Activated CD8-positive, alpha-beta memory T cell treated with anti-CD3 and anti-CD28 coated beads, Interleukin-2, amount 50 U/mL, for 1 hour (primary cell): ENCODE data around the gene DNAI1.
A peak's percentile ranks its signal among the peaks of the same experiment; 100 is the strongest.

Experiments used
- DNase-seq: peaks from one replicate; pipeline ENCODE4 v3.0.0-alpha.2; 2020; ENCODE audit errors: extremely low read depth

DNAI1 gene

DNA sequence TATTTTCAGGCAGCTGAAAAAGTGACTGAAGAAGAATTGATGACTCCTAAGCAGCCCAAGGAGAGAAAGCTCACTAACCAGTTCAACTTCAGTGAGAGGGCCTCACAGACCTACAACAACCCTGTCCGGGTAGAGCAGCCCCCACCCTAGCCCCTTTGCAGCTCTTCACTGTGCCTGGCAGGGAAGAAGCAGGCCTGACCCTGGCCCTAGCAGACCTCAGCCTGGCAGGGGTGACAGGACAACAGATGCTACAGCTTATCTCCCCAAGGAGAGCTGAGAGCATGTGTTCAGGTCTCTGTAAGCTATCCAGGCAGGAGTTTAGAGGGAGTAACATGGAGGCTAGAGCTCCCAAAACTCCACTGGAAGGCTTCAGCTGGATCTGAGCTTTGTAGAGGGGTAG, 31.8 kb downstream of the DNAI1 start:
- DNase-seq, result no peak

- no peak for DNase-seq
These were observed 32.2 kb downstream of the DNAI1 start for GRCh38 chr9:34490760-34491159.

GRCh38 chr9:34491596-34491995, 33.0 kb downstream of the DNAI1 start:
- DNase-seq, result no peak

- no peak for DNase-seq
These were observed 33.4 kb downstream of the DNAI1 start for GRCh38 chr9:34492051-34492450.

DNA sequence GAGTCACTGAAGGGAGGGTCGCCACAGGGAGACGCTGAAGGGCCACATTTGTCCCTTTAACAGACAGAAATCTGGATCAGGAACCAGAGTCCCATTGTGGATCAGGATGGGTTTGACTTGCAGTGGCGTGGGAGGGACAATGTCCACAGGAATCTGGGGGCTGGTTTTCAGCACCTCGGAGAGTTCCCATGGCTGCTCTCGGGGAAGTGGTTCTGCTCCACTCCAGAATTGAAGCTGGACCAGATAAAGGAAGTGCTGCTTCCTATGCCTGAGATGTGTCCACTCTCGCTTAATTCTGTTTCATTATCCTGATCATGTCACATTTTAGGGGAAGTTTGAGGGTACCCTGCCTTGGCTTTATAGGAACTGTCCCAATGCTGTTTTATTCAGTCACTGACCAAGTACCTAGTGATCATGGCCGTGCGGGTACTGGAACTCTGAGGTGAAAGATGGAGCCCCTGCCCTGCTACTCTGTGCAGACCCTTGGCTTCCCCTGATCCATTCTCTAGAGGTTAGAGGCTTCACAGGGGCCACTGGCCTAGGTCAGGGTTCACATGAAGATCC, 35.4 kb downstream of the DNAI1 start:
- DNase-seq, result no peak

GRCh38 chr9:34496149-34496712, 37.6 kb downstream of the DNAI1 start:
- no peak for DNase-seq

DNA sequence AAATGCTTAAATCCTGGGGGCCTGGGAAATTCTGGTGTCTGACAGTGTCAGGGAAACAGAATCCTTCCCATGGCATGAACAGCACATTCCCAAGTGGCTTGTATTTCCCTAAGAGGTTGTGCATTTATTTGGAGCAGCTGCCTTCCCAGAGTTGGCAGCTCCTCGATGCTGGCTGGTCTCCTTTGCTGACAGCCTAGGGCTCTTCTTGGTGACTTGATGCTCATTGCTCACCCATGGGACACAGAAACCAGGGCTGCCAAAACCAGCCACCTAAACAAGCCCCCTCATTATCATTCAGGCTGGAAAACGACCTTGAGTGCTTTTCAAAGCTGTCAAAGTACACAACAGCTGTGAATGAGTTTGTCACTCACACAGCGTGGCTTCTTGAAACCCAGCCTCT, 39.9 kb downstream of the DNAI1 start:
- no peak for DNase-seq

DNA sequence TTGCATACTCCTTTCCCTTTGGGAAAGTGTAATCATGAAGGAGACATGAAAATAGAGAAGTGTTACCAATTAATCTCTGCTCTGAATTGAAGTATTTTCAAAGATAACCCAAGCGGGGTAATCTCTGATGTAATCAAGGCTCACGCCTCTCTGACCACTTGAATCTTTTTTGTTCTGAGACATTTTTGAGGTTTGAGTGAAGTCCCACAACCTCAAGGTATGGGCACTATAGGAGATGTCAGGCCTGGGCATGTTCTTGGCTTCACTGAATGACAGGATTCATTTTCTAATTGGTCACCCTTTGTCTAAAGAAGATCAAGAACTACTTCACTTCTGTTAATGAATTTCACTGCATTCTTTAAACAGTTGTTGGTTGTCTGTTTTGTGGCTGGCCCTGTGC, 40.5 kb downstream of the DNAI1 start:
- no peak for DNase-seq

DNA sequence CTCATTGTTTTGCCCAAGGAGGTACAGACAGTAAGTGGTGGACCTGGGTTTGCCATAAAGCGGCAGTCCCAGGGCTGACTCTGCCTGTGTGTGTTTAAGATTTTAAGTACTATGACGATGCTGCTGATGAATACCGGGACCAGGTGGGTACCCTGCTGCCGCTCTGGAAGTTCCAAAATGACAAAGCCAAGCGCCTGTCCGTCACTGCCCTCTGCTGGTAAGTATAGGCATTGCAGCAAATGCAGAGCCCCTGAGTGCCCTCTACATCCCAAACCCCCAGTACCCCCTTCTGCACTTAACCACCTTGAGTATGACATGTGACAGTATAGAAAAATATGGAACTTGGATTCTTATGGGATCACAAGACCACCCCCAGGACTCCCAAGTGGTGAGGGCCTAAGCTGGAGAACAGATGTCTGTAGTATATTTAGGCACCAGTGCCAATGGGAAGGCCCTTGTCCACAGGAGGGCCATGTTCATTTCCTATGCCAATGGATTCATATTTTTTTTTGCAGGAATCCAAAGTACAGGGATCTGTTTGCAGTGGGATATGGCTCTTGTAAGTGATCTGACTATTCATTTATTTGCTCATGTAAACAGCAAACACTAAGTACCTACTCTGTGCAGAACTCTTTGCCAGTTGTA, 42.1 kb downstream of the DNAI1 start:
- DNase-seq, result peak; percentile 9

GRCh38 chr9:34501372-34501771, 42.8 kb downstream of the DNAI1 start:
- DNase-seq, result no peak

DNA sequence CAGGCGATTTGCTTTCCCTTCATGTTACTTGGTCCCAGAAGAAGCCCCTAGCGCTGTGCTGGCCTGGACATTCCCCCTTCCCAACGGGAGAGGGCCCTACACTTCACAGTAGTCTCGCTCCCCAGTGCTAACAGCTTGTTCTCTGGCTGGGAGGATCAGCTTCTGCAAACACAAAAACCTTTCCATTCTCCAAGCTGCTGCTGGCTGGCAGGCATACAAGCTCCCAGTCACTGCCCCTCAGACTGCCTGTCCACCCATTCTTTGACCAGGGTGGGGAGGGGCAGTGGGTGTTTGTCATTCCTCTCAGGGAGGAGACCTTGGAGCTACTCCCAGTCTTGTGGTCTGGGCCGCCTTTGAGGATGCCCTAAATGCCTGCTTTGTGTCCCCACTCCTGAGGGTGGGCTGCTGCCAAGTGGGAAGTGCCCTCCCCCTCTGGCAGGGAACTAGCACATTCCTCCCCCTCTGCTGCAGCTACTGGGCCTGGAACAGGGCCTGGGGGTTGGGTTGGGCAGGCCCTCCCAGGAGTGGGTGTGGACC, 43.4 kb downstream of the DNAI1 start:
- DNase-seq, result no peak

- no peak for DNase-seq
These were observed 43.9 kb downstream of the DNAI1 start for GRCh38 chr9:34502471-34502870.

GRCh38 chr9:34502891-34503290, 44.3 kb downstream of the DNAI1 start:
- no peak for DNase-seq

DNA sequence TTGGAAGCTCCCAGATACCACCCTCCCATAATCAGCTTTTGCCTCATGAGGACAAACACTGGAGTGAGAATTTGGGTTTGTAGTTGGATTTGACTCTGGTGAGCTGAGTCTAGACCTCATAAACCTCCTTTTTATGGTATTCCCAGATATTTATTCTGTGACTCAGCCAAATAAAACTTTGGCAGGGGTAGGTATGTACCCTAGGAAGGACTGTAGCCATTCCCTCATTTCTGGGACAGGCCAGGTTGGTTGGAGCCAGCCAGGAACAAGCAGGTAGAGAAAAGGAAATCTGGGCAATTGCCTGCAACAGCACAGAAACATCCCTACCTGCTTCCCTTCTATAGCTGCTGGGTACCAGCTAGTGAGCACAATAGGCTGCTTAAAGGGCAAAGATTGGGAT, 44.8 kb downstream of the DNAI1 start:
- DNase-seq, result no peak

GRCh38 chr9:34505370-34506120, 46.9 kb downstream of the DNAI1 start:
- no peak for DNase-seq

GRCh38 chr9:34506623-34507022, 48.0 kb downstream of the DNAI1 start:
- no peak for DNase-seq

DNA sequence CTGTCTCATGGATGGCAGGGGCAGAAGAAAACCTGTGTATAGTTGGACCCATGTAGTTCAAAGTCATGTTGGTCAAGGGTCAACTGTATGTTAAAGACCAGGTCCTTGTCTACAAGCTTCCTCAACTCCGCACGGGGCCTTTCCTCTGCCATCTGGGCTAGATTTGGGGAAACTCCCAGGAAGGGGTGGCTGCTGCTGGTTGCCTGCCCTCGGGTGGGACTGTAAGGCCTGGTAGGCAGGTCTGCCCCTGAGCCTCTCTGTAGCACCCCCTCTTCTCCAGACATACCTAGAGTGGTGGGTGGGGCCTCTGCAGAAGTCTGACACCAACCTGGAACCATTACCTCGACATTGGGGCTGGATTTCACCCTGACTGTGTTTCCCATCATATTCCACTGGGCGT, 49.0 kb downstream of the DNAI1 start:
- no peak for DNase-seq

DNA sequence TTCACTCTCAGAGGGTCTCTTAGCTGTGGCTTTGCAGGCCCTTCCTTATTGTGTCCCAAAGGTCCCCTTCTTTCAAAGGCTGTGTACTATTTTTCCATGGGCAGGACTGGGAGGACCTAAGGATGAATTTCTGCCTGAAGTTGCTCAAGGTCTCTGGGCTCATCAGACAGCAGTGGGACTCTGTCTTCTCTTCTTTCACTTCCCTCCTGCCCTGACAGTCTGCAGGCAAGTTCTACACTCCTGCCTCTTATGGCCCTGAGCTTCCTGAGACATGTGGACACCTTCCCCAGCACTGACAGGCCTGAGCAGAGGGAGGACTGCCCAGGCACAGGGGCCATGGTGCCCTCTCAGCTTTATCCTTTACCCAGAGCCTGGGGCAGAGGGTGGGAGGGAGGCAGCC, 49.4 kb downstream of the DNAI1 start:
- DNase-seq, result no peak

GRCh38 chr9:34508463-34508862, 49.9 kb downstream of the DNAI1 start:
- no peak for DNase-seq

DNA sequence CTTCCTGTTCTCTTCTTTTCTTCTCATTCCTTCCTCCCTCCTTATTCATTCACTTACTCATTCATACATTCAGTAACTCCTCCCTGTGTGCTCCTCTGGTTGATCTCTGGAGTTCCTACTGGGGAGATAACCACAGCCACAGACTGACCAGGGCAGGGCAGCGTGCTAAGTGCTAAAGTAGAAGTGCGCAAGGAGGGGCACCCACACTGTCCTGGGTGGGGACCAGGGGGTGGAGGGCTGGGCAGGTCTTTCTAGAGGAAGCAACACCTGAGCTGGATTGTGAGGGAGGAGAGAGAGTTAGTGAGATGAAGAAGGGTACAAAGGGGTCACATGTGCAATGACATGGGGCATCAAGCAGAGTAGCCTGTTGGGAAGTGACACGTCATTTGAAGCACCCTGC, 50.3 kb downstream of the DNAI1 start:
- DNase-seq, result no peak

- no peak for DNase-seq
These were observed 52.2 kb downstream of the DNAI1 start for GRCh38 chr9:34510497-34511468.
